ENCODE measurements around the gene FBXW11. TPM values are rescaled to one million over a fixed set of nuclear protein-coding genes. Genes with fewer than 3 reads are reported as not detected.

The FBXW11 gene
- total RNA-seq, 1 donor from 2014 or later: 54.8 TPM

DNA sequence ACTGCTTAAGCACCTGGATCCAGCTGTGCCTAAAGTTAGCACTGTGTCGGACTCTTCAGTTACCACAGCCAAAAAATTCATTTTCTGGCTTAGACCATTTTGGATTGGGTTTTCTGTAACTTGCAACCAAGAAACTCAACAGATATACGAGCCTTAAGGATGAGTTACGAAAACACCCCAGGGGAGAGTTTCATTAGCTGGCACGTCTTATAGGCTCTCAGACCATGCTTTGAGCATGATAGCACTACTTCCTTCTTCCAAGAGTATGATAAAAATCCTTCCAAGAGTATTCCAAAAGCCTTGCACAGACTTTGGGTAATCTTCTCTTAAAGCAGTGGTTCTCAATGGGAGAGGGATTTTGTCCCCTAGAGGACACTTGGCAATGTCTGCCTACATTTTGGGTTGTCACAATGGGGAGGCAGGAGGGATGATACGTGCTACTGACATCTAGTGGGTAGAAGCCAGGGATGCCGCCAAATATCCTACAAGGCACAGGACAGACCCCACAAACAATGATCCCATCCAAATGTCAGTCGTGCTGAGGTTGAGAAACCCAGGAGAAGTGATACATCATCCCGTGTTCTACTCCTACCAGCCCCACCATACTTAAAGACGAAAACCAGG lies 156.0 kb downstream of the FBXW11 start:
- Mint-ChIP-seq H3K27me3 (ENCODE audit: low read depth) (no peaks in the 10 kb centered on the region), H3K9me3 (ENCODE audit: low read depth) (no peaks in the 10 kb centered on the region), H3K4me1 (ENCODE audit: low read depth) (peaks cover 4% of the 10 kb centered on the region), H3K27ac (ENCODE audit: unreplicated experiment) (no peak overlapping the region), H3K36me3 (ENCODE audit: low read depth) (peaks cover 6% of the 10 kb centered on the region), H3K4me3 (ENCODE audit: unreplicated experiment) (no peak overlapping the region)
- TF ChIP-seq, protein P1, sequence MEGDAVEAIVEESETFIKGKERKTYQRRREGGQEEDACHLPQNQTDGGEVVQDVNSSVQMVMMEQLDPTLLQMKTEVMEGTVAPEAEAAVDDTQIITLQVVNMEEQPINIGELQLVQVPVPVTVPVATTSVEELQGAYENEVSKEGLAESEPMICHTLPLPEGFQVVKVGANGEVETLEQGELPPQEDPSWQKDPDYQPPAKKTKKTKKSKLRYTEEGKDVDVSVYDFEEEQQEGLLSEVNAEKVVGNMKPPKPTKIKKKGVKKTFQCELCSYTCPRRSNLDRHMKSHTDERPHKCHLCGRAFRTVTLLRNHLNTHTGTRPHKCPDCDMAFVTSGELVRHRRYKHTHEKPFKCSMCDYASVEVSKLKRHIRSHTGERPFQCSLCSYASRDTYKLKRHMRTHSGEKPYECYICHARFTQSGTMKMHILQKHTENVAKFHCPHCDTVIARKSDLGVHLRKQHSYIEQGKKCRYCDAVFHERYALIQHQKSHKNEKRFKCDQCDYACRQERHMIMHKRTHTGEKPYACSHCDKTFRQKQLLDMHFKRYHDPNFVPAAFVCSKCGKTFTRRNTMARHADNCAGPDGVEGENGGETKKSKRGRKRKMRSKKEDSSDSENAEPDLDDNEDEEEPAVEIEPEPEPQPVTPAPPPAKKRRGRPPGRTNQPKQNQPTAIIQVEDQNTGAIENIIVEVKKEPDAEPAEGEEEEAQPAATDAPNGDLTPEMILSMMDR (IDR thresholded peaks at IDR 0.05): peak; percentile 71
- no peak for DNase-seq (ENCODE audit: low spot score)

DNA sequence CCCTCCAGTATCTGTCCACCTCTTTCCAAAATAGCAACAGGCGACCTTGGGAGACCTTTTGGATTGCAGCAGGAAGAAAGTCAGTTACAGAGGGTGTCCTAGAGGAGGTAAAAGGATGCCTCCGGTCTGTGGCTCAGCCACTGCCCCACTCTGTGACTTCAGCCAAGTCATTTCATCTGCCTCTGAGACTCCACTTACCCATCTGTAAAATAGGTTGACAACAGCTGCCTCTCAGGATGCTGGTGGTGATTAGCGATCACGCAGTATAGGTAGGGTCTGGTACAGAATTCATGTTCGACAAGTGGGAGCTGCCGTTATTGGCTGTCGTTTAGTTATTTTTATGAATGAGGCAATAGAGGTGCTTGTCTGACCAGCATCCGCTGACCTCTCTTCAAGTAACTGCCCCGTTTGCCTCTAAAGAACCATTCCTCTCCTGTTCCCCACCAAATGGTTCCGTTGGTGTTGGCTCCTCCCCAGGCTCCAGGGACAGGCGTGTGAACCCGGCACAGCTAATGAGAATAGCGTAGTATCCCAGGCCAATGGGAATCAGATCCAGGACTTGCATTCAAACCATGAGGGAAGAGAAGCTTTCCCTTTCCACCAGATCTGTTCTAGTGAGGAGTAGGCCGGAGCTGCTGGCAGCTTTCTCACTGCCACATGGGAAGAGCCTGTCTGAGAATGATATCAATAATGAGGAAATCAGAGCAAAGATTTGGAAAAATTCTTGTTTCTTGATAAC lies 156.7 kb downstream of the FBXW11 start:
- TF ChIP-seq, protein P1 (IDR thresholded peaks at IDR 0.05): no peak

DNA sequence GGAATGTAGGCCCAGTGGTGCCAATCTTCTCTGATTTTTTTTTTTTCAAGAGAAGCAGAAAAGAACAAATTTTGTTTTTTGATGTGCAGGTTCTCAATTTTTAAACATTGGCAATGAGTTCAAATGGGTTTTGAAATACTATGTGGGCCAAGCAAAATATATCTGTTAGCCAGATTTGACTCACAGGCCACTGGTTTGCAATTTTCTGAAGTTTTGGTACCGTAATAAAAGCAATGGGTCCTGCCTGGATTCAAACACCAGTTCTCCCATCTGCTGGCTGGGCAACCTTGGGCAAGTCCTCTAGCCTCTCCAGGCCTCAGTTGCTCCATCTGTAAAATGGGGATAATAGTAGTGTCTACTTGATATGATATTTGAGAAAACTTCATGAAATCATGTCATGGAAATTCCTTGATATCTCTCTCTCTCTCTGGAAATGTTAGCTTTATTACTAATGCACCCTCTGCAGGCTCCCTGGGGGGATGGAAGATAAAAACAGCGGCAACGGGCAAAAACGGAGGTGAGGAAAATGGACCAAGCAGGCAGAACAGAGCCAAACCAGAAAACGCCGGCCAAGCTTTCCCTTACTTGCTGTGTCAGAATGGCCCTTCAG lies 157.4 kb downstream of the FBXW11 start:
- peaks cover 4% of the 10 kb centered on the region for H3K4me1 Mint-ChIP-seq (ENCODE audit: low read depth)
- H3K27me3 Mint-ChIP-seq (ENCODE audit: low read depth): no peaks in the 10 kb centered on the region
- H3K27ac Mint-ChIP-seq (ENCODE audit: unreplicated experiment): no peak overlapping the region
- TF ChIP-seq, protein P1 (IDR thresholded peaks at IDR 0.05): peak; percentile 34
- DNase-seq (ENCODE audit: low spot score): no peak
- H3K9me3 Mint-ChIP-seq (ENCODE audit: low read depth): no peaks in the 10 kb centered on the region
- peaks cover 4% of the 10 kb centered on the region for H3K36me3 Mint-ChIP-seq (ENCODE audit: low read depth)
- no peak overlapping the region for H3K4me3 Mint-ChIP-seq (ENCODE audit: unreplicated experiment)

More for the DNA sequence above, 156.7 kb downstream of the FBXW11 start:
- H3K4me3 Mint-ChIP-seq (ENCODE audit: unreplicated experiment): no peak overlapping the region
- H3K27ac Mint-ChIP-seq (ENCODE audit: unreplicated experiment): no peak overlapping the region
- DNase-seq (ENCODE audit: low spot score): no peak
- H3K9me3 Mint-ChIP-seq (ENCODE audit: low read depth): no peaks in the 10 kb centered on the region
- no peaks in the 10 kb centered on the region for H3K27me3 Mint-ChIP-seq (ENCODE audit: low read depth)
- peaks cover 4% of the 10 kb centered on the region for H3K4me1 Mint-ChIP-seq (ENCODE audit: low read depth)
- H3K36me3 Mint-ChIP-seq (ENCODE audit: low read depth): peaks cover 6% of the 10 kb centered on the region

DNA sequence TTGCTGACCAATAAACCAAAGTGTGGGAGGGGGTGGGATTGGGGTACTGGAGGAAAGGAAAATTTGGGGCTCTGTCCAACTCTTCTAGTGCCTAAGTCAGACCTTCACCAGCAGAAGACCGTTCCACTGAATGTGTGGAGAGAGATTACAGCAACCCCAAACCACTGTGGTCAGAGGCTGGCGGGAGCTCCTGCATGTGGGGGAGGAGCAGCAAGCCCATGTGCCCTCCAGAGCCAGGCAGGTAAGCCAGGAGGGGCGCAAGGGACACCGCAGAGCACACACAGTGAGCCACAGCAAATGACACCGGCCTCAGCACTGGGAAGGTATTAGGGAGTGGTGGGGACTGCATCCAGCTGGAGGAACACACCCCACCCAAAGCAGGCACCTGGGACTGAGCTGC lies 158.0 kb downstream of the FBXW11 start:
- Mint-ChIP-seq H3K27ac (ENCODE audit: unreplicated experiment) (no peak overlapping the region), H3K27me3 (ENCODE audit: low read depth) (no peaks in the 10 kb centered on the region), H3K9me3 (ENCODE audit: low read depth) (no peaks in the 10 kb centered on the region), H3K4me1 (ENCODE audit: low read depth) (peaks cover 4% of the 10 kb centered on the region), H3K4me3 (ENCODE audit: unreplicated experiment) (no peak overlapping the region), H3K36me3 (ENCODE audit: low read depth) (peaks cover 4% of the 10 kb centered on the region)
- TF ChIP-seq, protein P1 (IDR thresholded peaks at IDR 0.05): no peak
- no peak for DNase-seq (ENCODE audit: low spot score)

DNA sequence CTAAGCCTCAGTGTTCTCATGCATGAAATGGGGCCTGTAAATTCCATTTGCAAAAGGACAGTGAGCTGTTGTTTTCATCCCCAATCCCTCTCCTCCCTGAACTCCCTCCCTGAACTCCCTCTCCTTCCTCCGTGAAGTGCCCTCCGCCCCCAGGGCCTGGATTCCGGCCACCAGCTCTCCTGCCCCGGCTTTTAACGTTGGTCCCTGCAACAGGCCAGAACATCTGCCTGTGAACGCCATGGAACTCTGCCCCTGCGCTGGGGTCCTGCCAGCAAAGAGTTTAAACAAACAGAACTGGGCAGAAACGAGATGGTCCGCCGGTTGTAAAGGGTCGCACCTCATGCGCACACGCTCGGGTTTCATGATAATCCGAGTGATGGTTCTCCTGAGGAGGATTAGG lies 158.4 kb downstream of the FBXW11 start:
- Mint-ChIP-seq H3K9me3 (ENCODE audit: low read depth) (no peaks in the 10 kb centered on the region), H3K27ac (ENCODE audit: unreplicated experiment) (no peak overlapping the region), H3K27me3 (ENCODE audit: low read depth) (no peaks in the 10 kb centered on the region), H3K4me1 (ENCODE audit: low read depth) (peaks cover 4% of the 10 kb centered on the region), H3K36me3 (ENCODE audit: low read depth) (peaks cover 4% of the 10 kb centered on the region), H3K4me3 (ENCODE audit: unreplicated experiment) (no peak overlapping the region)
- TF ChIP-seq, protein P1 (IDR thresholded peaks at IDR 0.05): no peak
- DNase-seq (ENCODE audit: low spot score): no peak
